Stimulated activated CD4-positive, alpha-beta T cell treated with anti-CD3 and anti-CD28 coated beads, Interleukin-2, amount 100 ng/mL, for 24 hours (primary cell): ENCODE measurements around the gene PTPN20.

Source experiments
- DNase-seq, 2 donors: peaks; one replicate each; pipeline ENCODE4 v3.0.0-alpha.2; 2020

The PTPN20 gene

DNA sequence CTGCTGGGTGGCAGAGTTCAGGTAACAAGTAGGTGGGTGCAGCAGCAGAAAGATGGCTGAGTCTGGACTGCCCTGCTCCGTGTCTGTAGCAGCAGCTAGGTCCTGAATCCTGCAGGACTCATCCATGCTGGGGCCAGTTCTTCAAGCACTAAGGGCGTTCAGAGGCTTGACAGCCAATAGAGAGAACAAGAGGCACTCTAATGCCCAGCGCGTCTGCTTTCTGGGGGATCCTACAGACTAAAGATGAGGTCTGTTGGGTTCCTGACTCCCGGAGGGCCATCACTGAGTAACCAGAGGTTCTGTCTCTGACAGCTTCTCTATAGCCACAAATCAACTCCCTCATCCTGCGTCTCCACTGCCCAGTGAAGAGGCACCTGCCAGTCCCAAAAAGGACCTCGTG lies 125.5 kb downstream of the PTPN20 start:
- DNase-seq: no peak

DNA sequence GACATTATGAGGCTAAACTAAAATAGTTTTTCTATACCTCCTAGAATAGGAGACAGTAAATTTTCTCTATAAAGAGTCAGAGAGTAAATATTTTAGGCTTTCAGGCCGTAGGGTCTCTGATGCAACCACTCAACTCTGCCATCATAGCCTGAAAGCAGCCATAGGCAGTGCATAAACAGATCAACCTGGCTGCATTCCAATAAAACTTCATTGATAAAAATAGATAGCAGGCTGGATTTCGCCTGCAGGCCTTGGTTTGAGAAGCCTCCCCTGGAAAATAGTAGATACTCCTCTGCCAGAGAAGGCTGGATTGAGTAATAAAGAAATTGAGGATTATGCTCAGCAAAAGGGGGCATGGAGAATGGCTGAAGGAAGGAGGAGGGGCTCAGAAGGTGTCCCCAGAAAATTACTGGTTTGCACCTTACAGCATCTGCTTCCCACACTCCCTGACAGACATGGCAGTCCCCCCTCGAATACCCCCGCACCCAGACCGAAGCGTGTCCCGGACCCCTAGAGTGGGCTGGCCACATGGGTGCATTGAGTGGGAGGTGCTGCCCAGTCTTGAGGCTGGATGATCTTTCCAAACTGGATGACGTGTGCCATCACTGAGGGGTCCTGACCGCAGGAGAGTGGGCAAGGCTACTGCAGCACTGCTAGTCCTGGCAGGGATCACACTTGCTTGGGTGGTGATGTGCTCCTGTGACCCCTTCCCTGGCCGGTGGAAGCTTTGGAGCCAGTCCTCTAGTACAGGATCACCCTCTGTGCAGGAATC lies 126.6 kb downstream of the PTPN20 start:
- no peak for DNase-seq

DNA sequence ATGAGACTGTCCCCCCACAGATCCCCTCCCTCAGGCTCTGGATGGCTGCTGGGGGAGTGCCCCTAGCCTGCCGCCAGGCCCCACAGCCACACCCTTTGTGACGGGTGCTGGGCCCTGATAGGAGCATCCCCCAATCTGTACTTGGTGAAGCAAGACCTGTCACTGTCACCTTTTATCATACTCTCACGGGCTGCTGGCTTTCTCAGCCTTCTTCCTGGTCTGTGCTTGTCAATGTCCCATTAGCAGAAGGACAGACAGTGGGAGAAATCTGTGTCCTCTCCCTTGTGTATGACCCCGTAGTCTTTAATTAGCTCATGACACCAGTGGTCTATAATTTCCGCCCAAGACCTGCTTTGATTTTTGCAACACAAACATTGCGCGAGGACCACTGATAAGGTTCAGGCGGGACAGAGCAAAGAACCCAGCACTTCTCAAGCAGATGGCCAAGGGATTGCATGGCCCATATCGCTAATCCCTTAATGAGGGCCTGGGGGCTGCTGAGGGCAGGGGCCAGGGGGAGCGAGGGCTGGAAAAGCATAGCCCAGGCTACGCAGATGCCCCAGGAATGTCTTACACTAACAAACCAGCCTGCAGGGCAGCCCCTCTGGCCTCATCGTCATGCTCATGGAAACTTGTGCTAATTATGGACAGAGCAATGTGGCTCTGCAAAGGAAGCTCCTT lies 127.8 kb downstream of the PTPN20 start:
- no peak for DNase-seq

DNA sequence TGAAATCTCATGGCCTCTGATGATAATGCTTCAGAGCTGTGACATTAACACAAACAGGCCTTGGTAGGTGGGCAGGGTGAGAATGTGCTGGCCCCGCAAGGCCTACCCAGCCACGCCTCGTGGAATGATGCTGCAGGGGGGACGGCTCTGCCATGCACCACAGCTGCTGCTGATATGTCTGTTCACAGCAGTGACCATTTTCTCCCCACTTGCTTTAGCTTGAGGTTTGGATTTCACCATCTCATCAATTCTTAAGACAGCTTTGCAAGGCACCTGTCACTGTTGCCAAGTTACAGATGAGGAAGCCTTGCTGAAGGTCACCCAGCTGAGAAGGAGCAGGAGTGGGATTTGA lies 128.3 kb downstream of the PTPN20 start:
- no peak for DNase-seq

DNA sequence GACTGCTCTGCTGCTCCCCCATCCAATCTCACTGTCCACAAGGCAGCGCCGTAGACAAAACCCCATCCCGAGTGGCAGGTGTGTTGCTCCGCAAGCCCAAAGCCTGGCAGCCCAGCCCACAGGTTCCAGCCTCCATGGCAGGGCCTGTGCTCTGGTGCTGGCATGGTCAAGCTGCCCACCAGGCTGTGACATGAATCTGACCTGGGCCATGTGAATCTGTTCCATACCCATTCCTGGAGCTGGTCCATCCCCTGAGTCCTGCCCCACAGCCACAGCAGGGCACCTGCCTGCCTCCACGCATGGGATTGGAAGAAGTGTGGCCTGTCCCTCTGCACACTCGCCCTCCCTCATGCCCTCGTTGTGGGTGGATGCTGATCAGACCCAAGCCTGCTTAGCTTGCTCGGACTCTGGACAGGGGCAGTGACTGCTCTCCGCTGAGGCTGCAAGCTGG lies 128.8 kb downstream of the PTPN20 start:
- DNase-seq: no peak

DNA sequence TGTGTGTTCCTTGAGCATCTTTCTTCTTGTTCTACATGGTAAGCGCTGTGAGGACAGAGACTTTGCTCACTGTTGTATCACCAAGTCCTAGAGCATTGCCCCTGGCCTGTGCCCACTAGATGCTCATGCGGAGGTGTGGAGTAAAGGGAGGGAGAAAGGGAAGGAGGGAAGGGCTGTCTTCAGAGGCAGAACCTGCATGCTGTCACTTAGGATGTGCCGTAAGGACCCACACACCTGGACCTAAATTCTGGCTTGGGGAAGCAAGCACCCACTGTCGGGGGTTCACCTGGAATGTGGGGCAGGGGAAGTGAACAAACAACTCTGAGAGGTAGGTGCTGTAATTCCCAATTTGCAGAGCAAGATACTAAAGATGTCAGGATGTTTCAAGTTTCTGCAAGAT lies 129.5 kb downstream of the PTPN20 start:
- DNase-seq: no peak

DNA sequence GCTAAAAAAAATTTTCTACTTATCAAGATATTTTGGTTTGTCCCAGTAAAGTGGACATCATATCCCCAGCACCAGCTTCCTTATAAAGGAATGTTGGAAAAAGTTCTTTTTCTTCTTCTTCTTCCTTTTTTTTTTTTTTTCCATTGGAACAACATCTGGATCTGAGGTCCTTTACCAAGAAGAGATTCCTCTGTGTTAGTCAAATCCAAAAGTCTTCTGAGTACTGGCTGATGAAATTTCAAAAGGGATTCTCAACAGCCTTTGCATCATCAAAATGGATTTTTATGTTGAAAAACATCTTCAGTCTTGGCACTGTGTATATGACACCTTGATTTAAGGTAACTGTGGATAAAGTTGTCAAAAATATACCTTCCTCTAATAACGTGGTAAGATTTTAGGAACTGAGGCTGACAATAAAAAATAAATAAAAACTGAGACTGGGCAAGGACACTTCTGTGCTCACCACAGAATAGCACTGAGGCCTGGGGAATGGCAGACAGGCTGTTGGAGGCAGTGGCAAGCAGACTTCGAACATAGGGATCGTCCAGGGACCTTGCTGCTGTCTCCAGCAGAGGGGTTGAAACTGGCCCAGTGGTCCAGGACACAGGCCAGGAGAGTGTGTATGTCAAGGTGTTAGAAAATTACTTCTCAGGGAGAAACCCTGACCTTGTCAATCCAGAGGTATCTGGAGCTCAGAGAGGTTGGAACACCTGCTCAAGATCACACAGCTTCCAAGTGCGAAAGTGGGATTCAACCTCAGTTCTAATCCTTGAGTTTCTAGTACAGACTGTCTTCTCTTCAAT lies 130.4 kb downstream of the PTPN20 start:
- DNase-seq: no peak

DNA sequence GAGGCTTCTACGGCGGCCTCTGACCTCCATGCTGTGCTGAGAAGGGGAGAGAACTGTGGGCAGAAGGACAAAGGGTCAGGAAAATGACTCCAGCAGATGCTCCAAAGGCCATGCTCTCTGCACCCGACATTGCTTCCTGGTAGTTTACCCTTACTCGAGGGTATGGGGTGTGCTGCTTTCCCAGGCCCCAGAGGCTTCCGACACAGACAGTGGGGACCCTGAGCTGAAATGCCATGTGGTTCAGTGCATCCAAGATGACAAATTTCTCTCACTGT lies 130.9 kb downstream of the PTPN20 start:
- no peak for DNase-seq

DNA sequence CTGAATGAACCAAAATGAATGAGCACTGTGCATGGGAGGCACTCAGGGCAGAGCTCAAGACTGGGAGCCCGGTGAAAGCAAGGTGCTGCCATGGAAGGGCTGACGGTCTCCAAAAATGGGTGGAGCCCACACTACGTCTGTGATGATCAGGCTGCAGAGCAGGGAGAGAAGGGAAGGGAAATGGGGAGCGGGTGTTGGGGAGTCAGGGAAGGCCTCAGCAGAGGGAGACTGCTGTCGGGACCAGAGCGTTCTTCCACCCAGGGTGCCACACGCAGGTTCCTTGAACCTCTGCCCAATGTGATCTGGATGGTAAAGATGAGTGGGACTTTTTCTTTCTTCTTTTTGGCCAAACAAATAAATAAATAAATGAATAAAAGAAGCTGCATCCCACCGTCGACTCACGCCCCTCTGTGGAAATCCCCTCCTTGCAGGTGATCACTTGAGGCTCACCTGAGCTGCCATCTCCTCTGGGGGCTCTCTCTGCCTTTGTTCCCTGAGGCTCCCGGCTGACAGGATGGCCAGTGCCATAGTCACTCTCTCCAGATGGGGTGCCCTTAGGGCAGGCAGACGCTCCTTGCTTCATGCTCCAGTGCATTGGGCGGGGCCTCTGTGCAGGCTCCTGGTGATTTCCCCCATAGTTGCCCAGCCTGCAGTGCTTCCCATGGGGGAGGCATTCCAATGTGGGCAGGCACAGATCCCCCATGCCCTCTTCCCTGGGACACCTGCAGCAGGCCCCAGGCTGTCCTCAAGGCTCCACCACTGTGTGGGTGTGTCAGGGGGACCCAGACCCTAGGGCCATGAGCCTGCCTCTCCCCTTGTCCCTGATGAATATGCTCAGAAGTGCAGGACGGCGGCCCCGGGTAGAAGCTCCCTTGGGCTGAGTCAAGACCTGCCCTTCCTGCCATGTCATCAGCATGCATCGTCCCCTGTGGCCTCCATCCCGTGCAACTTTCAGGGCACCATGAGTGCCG lies 131.8 kb downstream of the PTPN20 start:
- DNase-seq: no peak

DNA sequence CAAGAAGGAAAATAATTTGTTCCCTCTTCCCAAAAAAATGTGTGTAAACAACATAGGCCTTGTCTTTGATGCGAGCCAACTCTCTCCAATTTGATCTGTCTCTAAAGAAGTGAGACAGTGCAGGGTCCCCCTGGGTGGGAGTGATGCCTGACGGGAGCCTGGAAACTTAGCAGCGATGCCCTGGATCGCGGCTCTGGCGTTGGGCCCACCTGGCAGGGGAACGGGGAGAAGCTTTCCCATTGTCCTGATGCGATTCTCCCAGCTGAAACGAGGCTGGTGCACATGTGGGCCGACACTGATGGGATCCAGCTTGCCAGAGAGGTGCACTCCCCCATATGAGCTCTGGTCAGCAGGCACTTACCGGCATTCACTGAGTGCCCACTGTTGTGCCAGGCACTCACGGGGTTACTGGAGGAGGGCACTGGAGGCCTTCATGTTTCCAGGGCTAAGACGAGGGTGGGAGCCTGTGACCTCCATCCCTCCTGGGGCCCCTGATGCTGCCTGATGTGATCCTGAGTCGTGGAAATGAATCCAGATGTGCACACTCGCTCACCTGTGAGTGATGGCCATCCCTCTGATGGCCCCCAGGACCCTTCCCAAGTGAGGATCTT lies 132.8 kb downstream of the PTPN20 start:
- no peak for DNase-seq

DNA sequence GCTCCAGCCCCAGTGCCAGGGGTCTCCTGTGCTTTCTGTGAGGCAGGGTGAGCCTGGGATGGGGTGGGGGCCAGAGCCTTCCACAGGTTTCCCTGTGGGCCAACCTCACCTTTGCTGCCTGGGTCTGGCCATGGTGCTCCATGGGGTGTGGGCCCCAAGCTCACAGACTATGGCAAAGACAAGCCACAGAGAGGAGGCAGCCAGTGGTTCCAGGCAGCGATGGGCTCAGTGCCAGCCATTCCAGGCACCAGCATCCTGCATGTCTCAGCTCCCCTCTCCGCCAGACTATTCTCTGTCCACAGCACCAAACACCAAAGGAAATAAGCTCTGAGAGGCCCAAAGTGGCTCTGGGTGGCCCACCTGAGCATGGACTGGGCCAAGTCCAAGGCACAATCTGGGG lies 133.5 kb downstream of the PTPN20 start:
- no peak for DNase-seq

DNA sequence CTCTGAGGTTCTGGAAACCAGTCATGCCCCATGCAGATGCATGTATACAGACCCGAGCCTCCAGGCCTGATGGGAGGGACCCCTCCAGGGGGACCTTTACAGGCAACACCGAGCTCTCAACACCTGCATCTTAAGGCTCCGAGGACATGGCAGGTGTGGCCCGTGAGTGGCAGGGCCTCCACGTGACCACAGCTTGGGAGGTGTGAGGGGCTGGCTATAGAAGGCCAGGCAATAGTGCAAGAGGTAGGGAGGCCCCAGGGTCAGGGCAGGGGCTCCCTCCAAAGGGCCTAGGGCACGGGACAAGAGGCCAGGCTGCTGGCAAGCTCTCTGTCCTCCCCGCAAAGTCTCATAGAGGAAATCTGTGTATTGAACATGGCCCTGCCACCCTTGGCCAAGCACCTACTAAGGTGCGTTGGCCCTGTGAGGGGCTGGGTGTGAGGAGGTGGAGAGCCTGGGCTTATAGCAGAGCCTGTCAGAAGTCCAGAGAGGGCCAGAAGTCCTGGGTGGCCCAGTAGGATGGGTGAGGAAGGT lies 134.2 kb downstream of the PTPN20 start:
- no peak for DNase-seq

DNA sequence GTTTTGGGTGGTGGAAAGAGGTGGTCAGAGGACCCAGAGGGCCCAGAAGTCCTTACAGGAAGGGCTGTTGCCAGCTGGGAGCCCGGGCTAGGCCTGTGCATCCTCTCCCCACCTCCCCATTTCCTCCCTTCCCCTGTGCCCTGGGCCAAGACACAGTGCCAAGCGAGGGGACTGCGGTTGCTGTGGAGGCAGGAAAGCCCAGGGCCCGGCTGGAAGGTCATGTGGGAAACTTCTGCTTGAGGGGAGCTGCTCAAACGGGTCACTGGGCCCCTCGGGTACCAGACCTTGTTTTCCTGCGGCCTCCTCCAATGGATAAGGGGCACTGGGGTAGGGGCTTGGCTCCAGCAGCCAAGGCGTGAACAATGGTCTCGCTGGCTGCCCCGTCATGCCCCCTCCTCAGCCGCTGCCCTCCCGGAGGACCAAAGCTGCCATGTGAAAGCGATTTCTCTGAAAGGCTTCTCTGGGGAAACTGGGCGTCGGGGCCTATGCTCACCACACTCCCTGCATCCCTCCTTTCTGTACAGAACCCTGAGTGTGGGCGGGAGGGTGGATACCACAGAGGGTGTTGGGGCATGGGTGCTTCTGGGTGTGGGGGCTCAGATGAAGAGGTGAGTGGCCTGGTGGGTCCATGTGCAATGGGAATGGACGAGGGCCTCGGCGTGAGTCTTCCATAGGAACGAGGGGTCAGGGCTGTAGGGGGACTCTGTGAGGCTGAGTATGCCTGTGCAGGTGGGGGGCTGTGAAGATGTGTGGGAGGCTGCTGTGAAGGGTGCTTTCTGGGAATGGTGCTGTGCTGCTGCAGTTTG lies 135.3 kb downstream of the PTPN20 start:
- no peak for DNase-seq

DNA sequence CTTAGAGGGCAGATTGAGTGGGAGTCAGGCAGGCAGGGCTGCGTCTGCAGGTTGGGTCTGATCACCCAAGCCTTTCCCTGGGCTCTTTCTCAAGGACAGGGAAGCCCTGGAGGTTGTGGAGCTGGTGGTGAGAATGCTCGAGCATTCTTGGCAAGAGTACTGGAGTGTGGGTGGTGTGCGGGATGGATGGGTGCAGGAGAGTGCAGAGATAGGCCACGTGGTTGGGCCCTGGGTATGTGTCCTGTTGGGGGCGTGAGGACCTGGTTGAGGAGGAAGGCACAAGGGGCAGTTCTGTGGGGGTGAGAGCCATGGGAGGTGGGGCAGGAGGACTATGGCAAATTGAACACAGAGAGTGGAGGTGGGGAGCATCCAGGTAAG lies 135.9 kb downstream of the PTPN20 start:
- no peak for DNase-seq

DNA sequence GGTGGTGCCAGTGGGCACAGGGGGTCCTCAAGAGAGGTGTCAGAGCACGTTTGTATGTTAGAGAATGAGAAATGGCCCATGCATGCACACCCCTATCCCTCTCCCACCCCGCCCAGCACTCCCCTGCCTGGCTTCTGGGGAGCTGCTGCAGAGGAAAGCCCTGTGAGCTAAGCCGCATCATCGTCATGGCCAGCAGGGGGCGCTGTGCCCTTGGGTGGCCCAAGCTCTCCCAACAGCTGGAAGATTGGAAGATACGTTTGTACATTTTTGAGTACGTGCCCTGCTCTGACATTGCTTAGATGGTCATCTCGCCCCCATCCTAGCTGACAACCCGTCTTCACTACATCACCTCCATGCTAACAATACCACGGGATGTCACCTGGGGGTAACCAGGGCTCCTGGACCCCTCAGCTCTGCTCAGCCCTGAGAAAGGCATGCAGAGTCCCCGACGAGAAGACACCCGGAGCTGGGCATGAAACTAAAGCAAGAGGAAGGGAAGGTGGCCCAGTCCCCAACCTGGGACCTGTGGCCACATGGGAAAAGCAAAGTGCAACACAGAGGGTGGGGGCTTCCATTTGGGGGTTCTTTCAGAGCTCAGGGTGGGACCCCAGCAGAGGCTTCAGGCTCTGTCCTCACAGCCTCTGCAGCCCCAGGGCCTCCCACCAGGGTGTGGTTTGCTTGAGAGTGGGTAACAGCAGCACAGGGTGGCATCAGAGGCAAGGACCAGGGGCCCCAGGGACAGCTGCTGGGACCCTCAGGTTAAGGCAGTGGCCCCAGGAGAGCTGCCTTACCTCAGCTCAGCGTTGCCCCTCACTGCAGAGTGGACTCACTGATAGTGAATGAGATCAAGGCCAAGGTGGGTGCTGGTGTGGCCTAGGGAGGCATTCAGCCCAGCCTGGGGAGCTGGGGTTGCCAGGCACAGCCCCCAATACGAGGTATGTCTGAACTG lies 136.6 kb downstream of the PTPN20 start:
- DNase-seq: peak; percentile 84 to 88

DNA sequence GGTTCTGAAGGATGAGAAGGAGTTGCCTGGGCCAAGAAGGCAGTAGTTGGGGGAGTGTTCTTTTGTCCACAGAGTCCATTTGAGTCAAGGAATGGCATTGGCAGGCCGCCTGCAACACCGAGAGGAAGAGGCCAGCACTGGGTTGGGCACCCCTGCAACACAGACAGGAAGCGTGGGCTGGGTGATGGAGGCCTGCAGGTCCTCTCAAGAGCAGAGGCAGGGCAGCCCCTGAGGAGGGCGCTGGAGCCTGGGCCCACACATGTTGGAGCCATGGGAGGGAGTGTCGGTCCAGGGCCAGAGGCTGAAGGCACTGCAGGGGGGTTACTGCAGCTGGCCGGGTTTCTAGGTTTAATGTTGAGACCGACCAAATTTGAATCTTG lies 137.3 kb downstream of the PTPN20 start:
- DNase-seq: peak in 1 of 2 donors; percentile 17

DNA sequence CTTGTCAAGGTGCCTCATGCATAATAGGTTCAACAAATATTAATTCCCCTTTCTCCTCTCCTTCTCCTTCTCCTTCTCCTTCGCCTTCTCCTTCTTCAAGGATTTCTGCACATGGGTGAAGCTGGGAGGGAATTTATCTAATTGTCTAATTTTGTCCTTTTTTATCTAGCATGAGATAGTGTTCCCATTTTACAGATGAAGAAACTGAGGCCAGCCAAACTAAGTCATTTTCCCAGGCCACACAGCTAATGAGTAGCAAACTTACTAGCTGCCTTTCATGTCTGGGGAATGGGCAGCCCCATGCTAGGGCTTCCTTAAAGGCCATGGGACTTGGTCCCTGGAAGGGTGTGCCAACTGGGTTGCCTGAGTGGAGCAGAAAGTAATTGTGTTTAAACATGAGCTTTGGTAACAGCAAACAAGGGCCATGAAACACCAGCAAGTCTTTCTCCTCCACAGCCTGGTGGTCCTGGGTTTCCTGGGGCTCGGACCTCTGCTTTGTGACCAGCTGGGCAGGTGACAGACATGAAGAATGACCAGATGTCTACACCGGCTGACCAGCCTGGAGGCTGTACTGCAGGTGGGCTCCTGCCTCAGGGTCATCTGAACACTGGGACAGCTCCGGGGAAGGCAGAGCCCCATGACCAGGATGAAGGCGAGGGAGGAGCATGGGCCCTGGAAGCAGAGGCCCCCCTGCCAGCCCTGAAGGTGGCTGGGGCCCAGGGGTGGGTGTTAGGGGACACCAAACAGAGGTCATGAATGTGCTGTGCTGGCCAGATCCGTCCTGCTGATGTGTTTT lies 138.0 kb downstream of the PTPN20 start:
- no peak for DNase-seq

DNA sequence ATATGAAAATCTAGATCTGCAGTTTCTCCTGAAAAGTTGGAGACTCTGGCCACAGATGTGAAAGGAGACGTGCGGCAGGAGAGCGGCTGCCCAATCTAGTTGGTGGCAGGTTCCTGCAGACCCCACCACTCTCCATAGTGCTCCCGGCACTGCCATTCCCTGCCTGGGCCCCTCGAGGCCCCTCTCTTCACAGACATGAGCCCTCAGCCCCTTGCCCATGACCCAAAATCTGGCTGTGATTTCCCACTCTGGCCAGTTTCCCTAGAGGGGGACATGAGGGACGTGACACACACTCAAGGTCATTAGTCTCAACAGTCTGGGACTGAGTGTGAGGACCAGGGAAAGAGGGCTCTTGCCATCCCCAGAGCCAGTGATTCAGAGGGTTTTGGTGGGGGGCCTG lies 138.7 kb downstream of the PTPN20 start:
- no peak for DNase-seq
